GM19467 (cell line): ENCODE measurements around the gene MIA3.
"Not testable (repeated sequence)": the region's sequence is repeated elsewhere in the genome, so short reads cannot be mapped to it uniquely, and the experiment has no call there.

ENCODE experiments used
- ATAC-seq: cut with Tn5 transposase; IDR thresholded peaks from one replicate; pipeline ENCODE4 v1.9.1; 2021; ENCODE audit warnings: mild to moderate bottlenecking, moderate library complexity; ENCODE audit not compliant: unreplicated experiment

The MIA3 gene

DNA sequence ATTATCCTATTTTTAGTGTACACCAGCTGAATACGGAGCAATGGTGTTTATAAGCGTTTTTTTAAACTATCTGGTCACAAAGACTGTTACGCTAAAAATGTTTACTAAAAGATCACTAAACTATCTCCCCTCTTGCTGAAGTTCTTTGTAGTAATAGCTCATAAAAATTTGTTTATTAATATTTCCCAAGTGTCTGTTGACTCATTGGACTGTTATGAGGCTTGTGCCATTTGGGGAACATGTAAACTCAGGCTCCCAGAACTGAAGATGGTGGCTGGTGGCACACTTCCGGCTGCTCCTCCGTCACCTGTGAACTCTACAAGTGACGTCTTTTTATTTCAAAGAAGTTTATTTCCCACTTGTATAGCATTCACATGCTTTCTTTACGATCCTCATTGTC lies 48.1 kb downstream of the MIA3 start:
- no peak for ATAC-seq

GRCh38 chr1:222668184-222668583 lies 50.3 kb downstream of the MIA3 start:
- ATAC-seq = not testable (repeated sequence)

DNA sequence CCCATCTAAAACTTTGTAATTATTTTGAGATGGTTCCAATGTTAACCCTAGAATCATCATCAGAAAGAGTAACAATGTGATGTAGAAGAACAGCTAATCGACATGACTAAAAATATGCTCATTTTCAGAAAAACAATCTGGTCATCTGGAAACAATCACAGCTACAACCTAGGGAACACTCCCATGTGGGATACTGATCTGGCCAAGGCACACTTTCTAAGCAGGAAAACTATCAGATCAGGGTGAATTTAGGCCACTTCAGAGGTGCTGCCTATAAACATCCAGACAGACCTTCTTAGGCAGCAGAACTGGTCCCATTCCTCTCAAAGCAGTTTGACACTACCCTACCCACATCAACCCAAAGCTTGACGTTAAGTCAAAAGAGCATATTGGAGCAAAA lies 51.2 kb downstream of the MIA3 start:
- not testable (repeated sequence) for ATAC-seq

DNA sequence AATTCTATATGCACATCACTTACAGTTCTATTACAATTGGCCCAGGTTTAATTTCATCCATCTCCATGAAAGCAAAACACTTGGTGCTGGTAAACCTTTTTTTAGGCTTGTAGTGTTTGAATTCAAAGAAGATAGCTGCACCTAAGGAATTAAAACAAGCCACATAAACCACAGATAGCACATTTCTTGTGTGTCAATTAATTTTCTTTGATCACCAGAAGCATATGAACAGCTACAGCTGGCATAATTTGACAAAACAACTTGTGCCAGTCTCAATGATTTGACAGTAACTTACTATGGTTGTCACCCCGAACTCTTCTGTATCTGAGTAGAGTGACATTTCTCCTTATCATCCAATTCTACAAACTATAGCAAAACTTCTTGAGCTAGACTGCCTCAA lies 52.2 kb downstream of the MIA3 start:
- no peak for ATAC-seq

DNA sequence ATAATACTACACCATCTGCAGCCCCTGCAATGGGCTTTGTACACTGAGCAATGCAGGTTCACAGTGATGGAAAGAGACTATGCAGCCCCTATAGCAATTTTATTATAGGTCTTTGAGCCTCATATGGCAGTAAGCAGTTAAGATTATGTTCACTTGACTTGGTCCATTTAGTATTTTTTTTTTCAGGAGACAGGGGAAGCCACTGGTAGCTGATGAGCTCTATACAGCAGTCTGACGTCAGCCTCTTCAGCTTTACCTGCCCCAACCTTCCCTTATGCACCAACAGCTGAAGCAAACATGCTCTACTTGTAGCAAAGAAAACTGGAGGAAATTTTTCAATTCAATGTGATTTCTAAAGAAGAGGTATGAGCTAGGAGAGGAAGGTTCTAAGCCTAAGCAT lies 62.2 kb downstream of the MIA3 start:
- no peak for ATAC-seq

- ATAC-seq = no peak
Measured at GRCh38 chr1:222691016-222691415, 73.1 kb downstream of the MIA3 start.

DNA sequence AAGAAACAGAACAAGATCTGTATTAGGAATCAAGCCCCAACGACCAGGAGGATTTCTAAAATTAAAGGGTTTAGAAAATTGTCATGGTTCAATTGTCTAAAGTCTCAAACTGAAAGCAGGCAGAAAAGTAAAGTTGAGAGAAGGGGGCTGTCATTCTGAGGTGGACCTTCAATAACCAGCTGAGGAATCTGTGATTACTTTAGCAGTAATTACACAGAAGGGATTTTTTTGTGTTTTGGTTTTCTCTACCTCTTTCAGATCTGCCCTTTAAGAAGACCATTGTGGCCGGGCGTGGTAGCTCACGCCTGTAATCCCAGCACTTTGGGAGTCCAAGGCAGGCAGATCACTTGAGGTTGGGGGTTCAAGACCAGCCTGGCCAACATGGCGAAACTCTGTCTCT lies 77.0 kb downstream of the MIA3 start:
- no peak for ATAC-seq

- ATAC-seq = no peak
Measured at GRCh38 chr1:222696741-222697140, 78.8 kb downstream of the MIA3 start.

GRCh38 chr1:222697203-222697602 lies 79.3 kb downstream of the MIA3 start:
- ATAC-seq = no peak

DNA sequence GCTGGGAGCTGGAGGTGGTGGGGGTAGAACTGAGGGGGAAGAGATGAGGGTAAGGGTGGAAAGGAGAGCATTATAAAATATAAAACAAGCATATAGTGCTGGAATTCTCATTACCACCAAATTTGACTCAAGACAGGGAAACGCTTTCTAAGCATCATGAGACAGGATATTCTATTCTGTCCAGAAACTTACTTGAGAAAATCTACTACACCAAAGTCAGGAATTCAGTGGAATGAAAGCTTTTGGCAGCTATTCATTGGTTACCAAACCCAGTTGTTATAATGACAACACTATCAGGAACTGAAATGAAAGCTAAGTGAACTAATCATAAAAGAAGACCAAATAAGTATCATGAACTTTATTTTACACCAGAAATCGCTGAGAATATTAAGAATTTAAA lies 79.9 kb downstream of the MIA3 start:
- ATAC-seq = no peak

GRCh38 chr1:222702210-222702609 lies 84.3 kb downstream of the MIA3 start:
- no peak for ATAC-seq

- no peak for ATAC-seq
Measured at GRCh38 chr1:222704260-222704659, 86.4 kb downstream of the MIA3 start.

DNA sequence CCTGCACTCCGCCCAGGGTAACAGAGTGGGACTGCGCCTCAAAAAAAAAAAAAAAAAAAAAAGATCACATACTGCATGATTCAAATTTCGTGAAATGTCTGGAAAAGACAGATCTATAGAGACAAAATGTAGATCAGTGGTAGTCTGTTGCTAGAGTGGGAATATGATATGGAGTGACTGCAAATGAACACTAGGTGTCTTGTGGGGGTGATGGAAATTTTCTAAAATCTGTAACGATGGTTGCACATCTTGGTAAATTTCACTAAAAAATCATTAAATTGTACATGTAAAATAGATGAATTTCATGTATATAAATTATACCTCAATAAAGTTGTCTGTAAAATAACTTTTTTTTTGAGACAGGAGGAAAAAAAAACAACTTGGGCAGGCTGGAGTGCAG lies 88.9 kb downstream of the MIA3 start:
- ATAC-seq = no peak

DNA sequence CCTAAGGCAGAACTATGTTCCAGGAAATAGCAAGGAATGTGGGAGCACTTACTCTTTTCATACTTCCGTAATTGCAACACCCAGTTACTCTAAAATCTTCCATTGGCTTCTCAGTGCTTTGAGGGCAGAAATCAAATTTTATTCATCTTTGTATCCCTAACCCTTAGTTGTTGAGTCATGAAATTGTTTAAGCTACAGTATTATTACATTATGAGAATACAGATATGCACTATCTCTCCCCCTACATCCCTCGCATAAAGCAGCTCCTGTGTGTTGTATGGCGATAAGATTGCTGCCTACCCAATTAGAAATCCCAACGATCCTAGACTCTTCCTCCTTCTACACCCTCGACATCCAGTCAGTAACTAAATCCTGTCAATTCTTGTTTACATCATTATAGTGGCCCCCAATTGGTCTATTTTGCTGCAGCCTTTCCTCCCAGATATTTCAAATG lies 91.8 kb downstream of the MIA3 start:
- ATAC-seq = no peak

DNA sequence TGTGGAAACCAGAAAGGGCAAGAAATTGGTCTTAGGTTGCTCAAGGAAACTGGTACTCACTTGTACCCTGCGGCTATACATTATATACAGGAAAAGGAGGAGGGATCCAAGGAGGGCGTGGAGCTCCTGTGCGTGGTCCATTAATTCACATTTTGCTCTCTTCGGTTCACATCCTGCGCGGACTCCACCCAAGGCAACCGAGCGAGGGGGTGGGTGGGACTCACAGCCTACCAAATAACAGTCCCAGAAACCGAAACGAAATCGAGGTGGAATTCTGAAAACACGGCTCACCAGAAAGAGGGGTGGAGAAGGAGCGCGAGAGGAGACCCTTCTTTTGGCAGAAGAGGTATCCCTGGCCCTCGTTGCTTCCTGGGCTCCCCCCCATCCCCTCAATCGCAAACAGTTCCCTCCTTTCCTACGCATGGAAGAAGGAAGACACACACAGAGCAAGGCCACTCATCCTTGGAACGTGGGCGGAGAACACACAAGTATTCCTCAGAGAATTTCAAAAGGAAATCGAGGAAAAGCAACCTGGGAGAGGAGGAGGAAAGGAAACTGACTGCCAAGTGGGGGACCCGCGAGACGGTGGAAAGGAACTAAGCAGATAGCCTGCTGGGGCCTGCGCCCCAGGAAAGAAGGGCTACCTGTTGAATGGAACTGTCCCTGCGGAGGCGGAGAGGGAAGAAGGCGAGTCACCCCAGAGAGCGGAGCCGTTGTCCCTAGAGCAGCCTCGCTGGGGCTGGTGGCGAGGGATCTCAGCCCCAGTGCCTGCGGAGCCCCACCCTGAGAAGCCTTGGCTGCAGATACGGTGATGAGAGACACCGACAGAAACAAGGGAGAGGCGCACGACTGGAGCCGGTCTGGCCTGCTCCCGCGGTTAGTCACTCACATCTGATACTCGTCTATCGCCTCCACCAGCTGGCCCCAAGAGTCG lies 93.7 kb downstream of the MIA3 start:
- peak; percentile 33 for ATAC-seq

- ATAC-seq = peak; percentile 72
Measured at GRCh38 chr1:222712253-222713090, 94.6 kb downstream of the MIA3 start, which contains the start of the genes AIDA and BROX. TSS of gene AIDA (minus strand) at chr1:222712491. CDS start at chr1:222712317, 174 bp downstream. TSS of gene BROX (plus strand) at chr1:222712564. CDS start at chr1:222715700, 3,136 bp downstream.

DNA sequence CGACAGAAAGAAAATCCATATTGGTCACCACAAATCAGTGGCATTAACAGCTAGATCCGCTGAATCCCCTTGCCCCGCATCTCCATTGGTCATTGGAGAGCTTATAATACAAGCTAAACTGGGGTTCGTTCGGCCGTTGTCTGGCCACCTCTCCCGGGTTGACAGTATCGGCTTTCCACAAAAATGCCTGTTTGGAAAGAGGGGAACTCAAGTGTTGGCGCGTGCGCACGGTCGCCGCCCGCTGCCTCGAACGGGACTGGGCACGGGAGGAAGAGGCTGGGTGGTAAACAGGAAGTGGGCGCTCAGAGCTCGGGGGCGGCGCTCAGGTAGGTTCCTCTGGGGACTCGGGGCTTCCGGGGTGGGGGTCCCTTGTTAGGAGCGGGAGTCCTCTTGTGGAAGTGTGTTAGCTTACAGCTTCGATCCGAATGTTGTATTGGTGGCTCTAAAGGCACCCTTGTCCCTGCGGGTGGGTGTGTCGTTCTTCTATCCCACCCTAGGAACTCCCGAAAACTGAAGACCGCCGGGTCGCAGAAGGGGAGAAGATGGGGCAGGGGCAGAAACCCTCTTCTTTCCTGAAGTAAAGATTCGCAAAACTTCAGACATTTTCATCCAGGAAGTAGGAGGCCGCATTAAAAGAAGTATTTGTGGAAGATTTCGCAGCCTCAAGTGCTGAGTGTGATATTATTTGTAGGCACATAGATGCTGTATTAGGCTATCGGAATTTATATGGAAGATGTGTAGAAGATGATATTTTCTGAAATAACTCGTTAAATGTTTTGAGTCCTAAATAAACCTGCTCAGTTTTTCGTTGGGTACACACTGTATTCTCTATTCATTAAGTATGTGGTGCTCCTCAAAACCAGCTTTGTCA lies 95.4 kb downstream of the MIA3 start:
- ATAC-seq = peak; percentile 56

DNA sequence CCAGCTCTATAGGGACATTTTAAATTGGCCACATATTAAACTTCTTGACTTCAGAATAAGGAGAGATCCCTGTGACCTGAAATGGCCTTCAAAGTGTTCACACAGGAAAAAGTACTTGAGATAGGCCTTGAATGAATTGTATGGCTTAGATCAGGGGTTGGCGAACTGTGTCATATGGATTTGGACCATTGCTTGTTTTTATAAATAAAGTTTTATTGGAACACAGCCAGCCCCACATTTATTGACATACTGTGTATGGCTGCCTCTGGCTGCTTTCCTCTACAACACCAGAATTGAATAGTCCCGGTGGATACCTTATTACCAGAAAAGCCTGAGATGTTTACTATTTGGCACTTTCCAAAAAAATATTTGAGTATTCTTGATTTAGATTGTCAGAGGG lies 98.5 kb downstream of the MIA3 start:
- ATAC-seq = no peak
